ENCODE results near the gene PIGO. TPM values are rescaled to one million over a fixed set of nuclear protein-coding genes. Genes with fewer than 3 reads are reported as not detected.
A peak's percentile ranks its signal among the peaks of the same experiment; 100 is the strongest.

PIGO gene
- total RNA-seq, 4 donors from 2014 or later: 11.4 to 16.6 (median 13.3) TPM

- TF ChIP-seq, protein P1, sequence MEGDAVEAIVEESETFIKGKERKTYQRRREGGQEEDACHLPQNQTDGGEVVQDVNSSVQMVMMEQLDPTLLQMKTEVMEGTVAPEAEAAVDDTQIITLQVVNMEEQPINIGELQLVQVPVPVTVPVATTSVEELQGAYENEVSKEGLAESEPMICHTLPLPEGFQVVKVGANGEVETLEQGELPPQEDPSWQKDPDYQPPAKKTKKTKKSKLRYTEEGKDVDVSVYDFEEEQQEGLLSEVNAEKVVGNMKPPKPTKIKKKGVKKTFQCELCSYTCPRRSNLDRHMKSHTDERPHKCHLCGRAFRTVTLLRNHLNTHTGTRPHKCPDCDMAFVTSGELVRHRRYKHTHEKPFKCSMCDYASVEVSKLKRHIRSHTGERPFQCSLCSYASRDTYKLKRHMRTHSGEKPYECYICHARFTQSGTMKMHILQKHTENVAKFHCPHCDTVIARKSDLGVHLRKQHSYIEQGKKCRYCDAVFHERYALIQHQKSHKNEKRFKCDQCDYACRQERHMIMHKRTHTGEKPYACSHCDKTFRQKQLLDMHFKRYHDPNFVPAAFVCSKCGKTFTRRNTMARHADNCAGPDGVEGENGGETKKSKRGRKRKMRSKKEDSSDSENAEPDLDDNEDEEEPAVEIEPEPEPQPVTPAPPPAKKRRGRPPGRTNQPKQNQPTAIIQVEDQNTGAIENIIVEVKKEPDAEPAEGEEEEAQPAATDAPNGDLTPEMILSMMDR (IDR thresholded peaks at IDR 0.05): peak in 2 of 3 donors; percentile 16 to 44
- peak; percentile 79 for ATAC-seq (ENCODE audit: low FRiP score)
- peak; percentile 63 for DNase-seq (ENCODE audit: low spot score)
These were observed 20.6 kb upstream of the PIGO start for GRCh38 chr9:35116898-35117551.

DNA sequence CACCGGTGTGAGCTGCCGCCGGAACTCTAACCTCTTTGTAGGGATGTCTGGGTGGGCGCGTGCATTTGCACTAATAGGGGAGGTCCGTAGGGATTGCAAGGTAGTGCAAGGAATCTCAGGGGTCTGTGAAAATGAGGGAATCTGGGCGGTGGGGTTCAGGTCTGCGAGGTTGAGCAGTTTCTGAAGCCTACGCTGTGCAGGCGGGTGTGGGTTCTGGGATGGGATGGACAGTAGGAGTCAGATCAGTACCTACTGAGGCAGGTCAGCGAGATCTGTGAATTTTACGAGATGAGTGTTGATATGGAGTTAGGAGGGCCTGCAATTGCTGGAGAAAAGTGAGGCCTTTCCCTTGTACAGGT lies 20.1 kb upstream of the PIGO start:
- ATAC-seq (ENCODE audit: low FRiP score) (peak; percentile 0), DNase-seq (ENCODE audit: low spot score) (no peak)
- TF ChIP-seq, protein P1 (IDR thresholded peaks at IDR 0.05): no peak

DNA sequence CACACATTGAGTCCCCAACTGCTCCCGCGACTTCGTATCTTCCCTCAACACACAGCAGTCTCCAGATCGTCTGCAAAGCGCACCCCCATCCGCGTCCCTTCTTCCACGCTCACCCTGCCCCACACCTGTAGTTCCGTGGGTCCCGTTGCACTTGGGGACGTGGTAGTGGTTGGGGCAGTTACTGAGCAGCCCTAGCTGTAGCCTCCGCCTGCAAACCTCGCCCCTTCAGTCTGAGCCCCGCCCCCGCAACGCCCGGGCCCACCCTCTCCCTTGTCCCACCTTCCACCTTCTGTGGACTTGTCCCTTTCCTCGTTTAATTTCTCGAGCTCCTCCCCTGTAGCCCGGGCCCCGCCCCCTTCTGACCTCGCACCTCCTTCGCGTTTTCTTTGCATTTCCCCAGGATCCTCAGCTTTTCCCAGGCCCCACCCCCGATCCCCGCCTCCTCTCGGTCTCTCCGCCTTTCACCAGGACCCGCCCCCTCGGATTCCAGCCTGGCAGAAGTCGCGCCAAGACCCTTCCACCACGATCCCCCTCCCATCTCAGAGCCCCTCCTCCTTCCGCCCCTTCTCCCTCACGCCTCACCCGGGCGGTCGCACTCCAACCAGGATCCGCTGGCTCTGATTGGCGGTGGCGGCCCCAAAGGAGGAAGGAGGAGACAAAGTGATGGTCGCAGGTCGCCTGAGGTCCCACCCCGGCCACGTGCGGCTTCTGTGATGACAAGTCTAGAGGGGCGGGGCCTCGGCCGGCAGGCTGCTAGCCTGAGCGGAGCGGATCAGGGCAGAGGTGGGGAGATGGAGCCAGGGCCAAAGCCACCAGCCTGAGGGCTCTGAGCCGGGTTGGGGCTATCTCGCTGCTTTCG lies 19.5 kb upstream of the PIGO start, which contains the start of gene ATOSB:
TSS of gene ATOSB (minus strand) at position 183 of the 859 bp plus-strand sequence. CDS start 7,588 bp downstream, outside the sequence.
- DNase-seq (ENCODE audit: low spot score): peak; percentile 92
- TF ChIP-seq, protein P1 (IDR thresholded peaks at IDR 0.05): no peak
- peak; percentile 64 for ATAC-seq (ENCODE audit: low FRiP score)

- no peak for ATAC-seq (ENCODE audit: low FRiP score)
- DNase-seq (ENCODE audit: low spot score): peak; percentile 52
- TF ChIP-seq, protein P1 (IDR thresholded peaks at IDR 0.05): no peak
These were observed 18.6 kb upstream of the PIGO start for GRCh38 chr9:35114840-35115628.

GRCh38 chr9:35114113-35114839 lies 17.9 kb upstream of the PIGO start:
- ATAC-seq (ENCODE audit: low FRiP score): peak; percentile 26
- TF ChIP-seq, protein P1 (IDR thresholded peaks at IDR 0.05): no peak

DNA sequence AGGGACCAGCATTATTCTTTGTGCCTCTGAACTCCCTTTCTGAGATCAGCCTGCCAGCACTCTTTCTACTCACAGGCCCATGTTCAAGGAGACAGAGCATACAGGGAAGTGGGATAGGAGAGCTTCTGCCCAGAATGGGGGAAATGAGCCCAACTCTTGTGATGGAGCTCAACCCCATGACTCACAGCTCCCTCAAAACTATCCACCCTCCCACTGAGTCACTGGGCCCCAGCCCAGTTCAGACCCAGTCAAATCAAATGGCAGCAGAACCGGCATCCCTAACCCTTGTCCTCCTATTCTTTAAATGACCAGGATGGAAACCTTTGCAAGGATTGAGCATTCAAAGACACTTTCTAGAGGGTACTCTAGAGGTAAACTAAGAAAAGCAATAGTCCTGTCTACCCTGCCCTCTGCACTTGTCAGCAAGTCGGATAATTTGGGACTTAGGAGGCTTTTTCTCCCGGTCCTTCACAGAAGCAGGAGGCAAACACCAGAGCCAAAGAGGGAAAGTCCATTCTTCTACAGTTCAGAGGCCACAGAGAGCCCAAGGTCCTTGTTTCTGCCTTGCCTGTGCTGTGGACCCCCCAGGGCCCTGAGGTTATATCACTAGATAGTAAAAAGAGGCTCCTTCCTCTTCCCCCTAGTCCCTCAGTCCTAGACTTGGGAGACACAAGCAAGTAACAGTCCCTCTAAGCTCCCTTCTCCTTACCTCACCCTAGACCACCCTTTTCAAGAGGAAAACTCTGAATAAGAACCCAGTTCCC lies 16.0 kb upstream of the PIGO start:
- DNase-seq (ENCODE audit: low spot score): no peak
- no peak for ATAC-seq (ENCODE audit: low FRiP score)
- TF ChIP-seq, protein P1 (IDR thresholded peaks at IDR 0.05): no peak

More at GRCh38 chr9:35114113-35114839, 17.9 kb upstream of the PIGO start:
- DNase-seq (ENCODE audit: low spot score): peak; percentile 39
